Measurements from ENCODE around the gene NHLRC2. TPM values are rescaled to one million over a fixed set of nuclear protein-coding genes. Genes with fewer than 3 reads are reported as not detected.

NHLRC2 gene
- total RNA-seq, 1 experiment from 2014 or later, result 56.3 TPM

DNA sequence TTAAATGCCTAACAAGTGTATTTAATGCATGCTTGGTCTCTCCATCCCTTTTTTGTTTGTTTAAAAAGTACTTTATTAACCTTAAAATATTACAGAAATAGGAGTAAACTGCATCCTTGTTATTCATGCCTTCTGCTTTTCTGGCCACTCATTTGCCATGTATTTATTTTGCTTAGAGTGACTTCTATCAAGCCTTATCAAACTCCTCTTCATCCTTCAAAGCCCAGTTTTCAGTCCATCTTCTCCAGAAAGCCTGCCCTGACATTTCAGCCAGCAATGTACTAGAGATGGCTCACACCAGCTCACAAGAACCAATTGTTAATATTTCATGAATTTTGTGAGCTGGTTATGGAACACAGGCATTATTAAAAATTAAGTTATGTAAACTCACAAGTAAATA, 82.8 kb downstream of the NHLRC2 start:
- no peaks in the 10 kb centered on the region for H3K4me1 ChIP-seq (ENCODE audit: control insufficient read depth in 1 of 2, insufficient read depth in 2 of 2, low read length in 2 of 2)
- ChIA-PET POLR2A (interaction anchor here (1.3 kb wide), 1 partner anchor 8 kb away, joined by 4 read pairs; no protein-coding TSS in a partner anchor), RAD21 (ENCODE audit: low non-redundant PET in 1 of 2, low total read pairs in 2 of 2, uncharacterized antibody in 2 of 2, unreplicated experiment in 2 of 2) (no interaction called here), CTCF (no interaction called here)
- H3K9me2 ChIP-seq (ENCODE audit: insufficient read depth), result no peaks in the 10 kb centered on the region
- no peaks in the 10 kb centered on the region for H4K20me1 ChIP-seq (ENCODE audit: insufficient read depth)
- no peaks in the 10 kb centered on the region for H3K79me2 ChIP-seq (ENCODE audit: insufficient read depth, low read length)
- no peak overlapping the region for H3K27ac ChIP-seq (ENCODE audit: low read depth, low read length)
- no TSS peak for BruUV-seq (replicated peaks)
- H2AFZ ChIP-seq (ENCODE audit: low read depth, low read length, poor library complexity, severe bottlenecking), result no peak overlapping the region
- ATAC-seq, result no peak
- H3K4me3 ChIP-seq (replicated peaks in 1 of 2; ENCODE audit: low read depth in 1 of 2, low read length in 2 of 2), result no peak overlapping the region
- no peaks in the 10 kb centered on the region for H3K27me3 ChIP-seq (ENCODE audit: insufficient read depth, low read length)
- H3K36me3 ChIP-seq (ENCODE audit: control insufficient read depth in 1 of 2, insufficient read depth in 2 of 2, low read length in 2 of 2), result no peaks in the 10 kb centered on the region
- H3K9ac ChIP-seq (ENCODE audit: low read length), result no peak overlapping the region
- no peak overlapping the region for H3K4me2 ChIP-seq (ENCODE audit: low read length)
- no peaks in the 10 kb centered on the region for H3K9me3 ChIP-seq (ENCODE audit: control insufficient read depth in 1 of 2, insufficient read depth in 1 of 2, low read depth in 1 of 2, low read length in 2 of 2)
- intact Hi-C loops (cut with micrococcal nuclease), result no loop called here
- TF ChIP-seq, protein P1, sequence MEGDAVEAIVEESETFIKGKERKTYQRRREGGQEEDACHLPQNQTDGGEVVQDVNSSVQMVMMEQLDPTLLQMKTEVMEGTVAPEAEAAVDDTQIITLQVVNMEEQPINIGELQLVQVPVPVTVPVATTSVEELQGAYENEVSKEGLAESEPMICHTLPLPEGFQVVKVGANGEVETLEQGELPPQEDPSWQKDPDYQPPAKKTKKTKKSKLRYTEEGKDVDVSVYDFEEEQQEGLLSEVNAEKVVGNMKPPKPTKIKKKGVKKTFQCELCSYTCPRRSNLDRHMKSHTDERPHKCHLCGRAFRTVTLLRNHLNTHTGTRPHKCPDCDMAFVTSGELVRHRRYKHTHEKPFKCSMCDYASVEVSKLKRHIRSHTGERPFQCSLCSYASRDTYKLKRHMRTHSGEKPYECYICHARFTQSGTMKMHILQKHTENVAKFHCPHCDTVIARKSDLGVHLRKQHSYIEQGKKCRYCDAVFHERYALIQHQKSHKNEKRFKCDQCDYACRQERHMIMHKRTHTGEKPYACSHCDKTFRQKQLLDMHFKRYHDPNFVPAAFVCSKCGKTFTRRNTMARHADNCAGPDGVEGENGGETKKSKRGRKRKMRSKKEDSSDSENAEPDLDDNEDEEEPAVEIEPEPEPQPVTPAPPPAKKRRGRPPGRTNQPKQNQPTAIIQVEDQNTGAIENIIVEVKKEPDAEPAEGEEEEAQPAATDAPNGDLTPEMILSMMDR (IDR thresholded peaks at IDR 0.05 in 2 of 3, conservative IDR thresholded peaks at IDR 0.05 in 1 of 3; ENCODE audit: borderline replicate concordance in 1 of 3, insufficient read depth in 1 of 3, low read depth in 2 of 3, low read length in 2 of 3), result no peak
- TF ChIP-seq YY1 (IDR thresholded peaks at IDR 0.05; ENCODE audit: extremely low read depth, insufficient replicate concordance, low read depth, low read length) (no peak), SRF (IDR thresholded peaks at IDR 0.05; ENCODE audit: low read depth) (no peak), POLR2AphosphoS5 (IDR thresholded peaks at IDR 0.05; ENCODE audit: low read depth, low read length) (no peak), FOSL1 (IDR thresholded peaks at IDR 0.05; ENCODE audit: low read depth) (no peak), CEBPB (IDR thresholded peaks at IDR 0.05; ENCODE audit: low read depth) (no peak), SIN3A (IDR thresholded peaks at IDR 0.05; ENCODE audit: low read depth) (no peak), POLR2A (IDR thresholded peaks at IDR 0.05; ENCODE audit: borderline replicate concordance, extremely low read depth, insufficient read depth, insufficient read length) (no peak), SP1 (IDR thresholded peaks at IDR 0.05; ENCODE audit: low read depth) (no peak), EZH2 (IDR thresholded peaks at IDR 0.05) (no peak), ZFX (IDR thresholded peaks at IDR 0.05) (no peak)
- TF ChIP-seq, protein P2, sequence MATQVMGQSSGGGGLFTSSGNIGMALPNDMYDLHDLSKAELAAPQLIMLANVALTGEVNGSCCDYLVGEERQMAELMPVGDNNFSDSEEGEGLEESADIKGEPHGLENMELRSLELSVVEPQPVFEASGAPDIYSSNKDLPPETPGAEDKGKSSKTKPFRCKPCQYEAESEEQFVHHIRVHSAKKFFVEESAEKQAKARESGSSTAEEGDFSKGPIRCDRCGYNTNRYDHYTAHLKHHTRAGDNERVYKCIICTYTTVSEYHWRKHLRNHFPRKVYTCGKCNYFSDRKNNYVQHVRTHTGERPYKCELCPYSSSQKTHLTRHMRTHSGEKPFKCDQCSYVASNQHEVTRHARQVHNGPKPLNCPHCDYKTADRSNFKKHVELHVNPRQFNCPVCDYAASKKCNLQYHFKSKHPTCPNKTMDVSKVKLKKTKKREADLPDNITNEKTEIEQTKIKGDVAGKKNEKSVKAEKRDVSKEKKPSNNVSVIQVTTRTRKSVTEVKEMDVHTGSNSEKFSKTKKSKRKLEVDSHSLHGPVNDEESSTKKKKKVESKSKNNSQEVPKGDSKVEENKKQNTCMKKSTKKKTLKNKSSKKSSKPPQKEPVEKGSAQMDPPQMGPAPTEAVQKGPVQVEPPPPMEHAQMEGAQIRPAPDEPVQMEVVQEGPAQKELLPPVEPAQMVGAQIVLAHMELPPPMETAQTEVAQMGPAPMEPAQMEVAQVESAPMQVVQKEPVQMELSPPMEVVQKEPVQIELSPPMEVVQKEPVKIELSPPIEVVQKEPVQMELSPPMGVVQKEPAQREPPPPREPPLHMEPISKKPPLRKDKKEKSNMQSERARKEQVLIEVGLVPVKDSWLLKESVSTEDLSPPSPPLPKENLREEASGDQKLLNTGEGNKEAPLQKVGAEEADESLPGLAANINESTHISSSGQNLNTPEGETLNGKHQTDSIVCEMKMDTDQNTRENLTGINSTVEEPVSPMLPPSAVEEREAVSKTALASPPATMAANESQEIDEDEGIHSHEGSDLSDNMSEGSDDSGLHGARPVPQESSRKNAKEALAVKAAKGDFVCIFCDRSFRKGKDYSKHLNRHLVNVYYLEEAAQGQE (IDR thresholded peaks at IDR 0.05; ENCODE audit: low read depth), result no peak
- TF ChIP-seq, protein P3, sequence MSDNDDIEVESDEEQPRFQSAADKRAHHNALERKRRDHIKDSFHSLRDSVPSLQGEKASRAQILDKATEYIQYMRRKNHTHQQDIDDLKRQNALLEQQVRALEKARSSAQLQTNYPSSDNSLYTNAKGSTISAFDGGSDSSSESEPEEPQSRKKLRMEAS (IDR thresholded peaks at IDR 0.05), result no peak
- TF ChIP-seq, protein P4, sequence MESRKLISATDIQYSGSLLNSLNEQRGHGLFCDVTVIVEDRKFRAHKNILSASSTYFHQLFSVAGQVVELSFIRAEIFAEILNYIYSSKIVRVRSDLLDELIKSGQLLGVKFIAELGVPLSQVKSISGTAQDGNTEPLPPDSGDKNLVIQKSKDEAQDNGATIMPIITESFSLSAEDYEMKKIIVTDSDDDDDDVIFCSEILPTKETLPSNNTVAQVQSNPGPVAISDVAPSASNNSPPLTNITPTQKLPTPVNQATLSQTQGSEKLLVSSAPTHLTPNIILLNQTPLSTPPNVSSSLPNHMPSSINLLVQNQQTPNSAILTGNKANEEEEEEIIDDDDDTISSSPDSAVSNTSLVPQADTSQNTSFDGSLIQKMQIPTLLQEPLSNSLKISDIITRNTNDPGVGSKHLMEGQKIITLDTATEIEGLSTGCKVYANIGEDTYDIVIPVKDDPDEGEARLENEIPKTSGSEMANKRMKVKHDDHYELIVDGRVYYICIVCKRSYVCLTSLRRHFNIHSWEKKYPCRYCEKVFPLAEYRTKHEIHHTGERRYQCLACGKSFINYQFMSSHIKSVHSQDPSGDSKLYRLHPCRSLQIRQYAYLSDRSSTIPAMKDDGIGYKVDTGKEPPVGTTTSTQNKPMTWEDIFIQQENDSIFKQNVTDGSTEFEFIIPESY (IDR thresholded peaks at IDR 0.05; ENCODE audit: extremely low read depth, insufficient replicate concordance, low read length), result no peak
- TF ChIP-seq, protein P5, sequence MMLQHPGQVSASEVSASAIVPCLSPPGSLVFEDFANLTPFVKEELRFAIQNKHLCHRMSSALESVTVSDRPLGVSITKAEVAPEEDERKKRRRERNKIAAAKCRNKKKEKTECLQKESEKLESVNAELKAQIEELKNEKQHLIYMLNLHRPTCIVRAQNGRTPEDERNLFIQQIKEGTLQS (IDR thresholded peaks at IDR 0.05), result no peak
- no peak for DNase-seq (ENCODE audit: low read depth, low spot score)

Measured in HCT116 (cell line).